Ishikawa (cell line): ENCODE measurements around the gene ABLIM2.

Experiments
- CEBPB ChIP-seq: IDR thresholded peaks from 2 replicates; pipeline ENCODE4 v1.6.1; 2012
- CREB1 ChIP-seq: IDR thresholded peaks from 2 replicates; pipeline ENCODE4 v1.6.1; 2012; ENCODE audit warnings: low read depth
- EGR1 ChIP-seq: IDR thresholded peaks from 2 replicates; pipeline ENCODE4 v1.6.1; 2012
- EP300 ChIP-seq: IDR thresholded peaks from 2 replicates; pipeline ENCODE4 v1.6.1; 2012; ENCODE audit warnings: borderline replicate concordance
- FOXM1 ChIP-seq: IDR thresholded peaks from 2 replicates; pipeline ENCODE4 v1.6.1; 2012; ENCODE audit warnings: low read depth, borderline replicate concordance
- MAX ChIP-seq: IDR thresholded peaks from 2 replicates; pipeline ENCODE4 v1.6.1; 2012
- NFIC ChIP-seq: IDR thresholded peaks from 2 replicates; pipeline ENCODE4 v1.6.1; 2012
- RAD21 ChIP-seq: IDR thresholded peaks from 2 replicates; pipeline ENCODE4 v1.6.1; 2012; ENCODE audit warnings: low read depth
- REST ChIP-seq: IDR thresholded peaks from 2 replicates; pipeline ENCODE4 v1.6.1; 2012; ENCODE audit warnings: low read depth, mild to moderate bottlenecking
- TAF1 ChIP-seq: IDR thresholded peaks from 2 replicates; pipeline ENCODE4 v1.6.1; 2012; ENCODE audit warnings: low read depth, mild to moderate bottlenecking
- TCF12 ChIP-seq: IDR thresholded peaks from 2 replicates; pipeline ENCODE4 v1.6.1; 2012; ENCODE audit warnings: low read depth
- TEAD4 ChIP-seq: IDR thresholded peaks from 2 replicates; pipeline ENCODE4 v1.6.1; 2012
- USF1 ChIP-seq: IDR thresholded peaks from 2 replicates; pipeline ENCODE4 v1.6.1; 2012
- YY1 ChIP-seq: IDR thresholded peaks from 2 replicates; pipeline ENCODE4 v1.6.1; 2012; ENCODE audit warnings: low read depth
- ZBTB7A ChIP-seq: IDR thresholded peaks from 2 replicates; pipeline ENCODE4 v1.6.1; 2012; ENCODE audit warnings: low read depth

ABLIM2 gene

GRCh38 chr4:8032381-8032780 lies 126.2 kb downstream of the ABLIM2 start:
- TF ChIP-seq NFIC (no peak), TCF12 (no peak), CEBPB (no peak), EGR1 (no peak), USF1 (no peak), ZBTB7A (no peak), TAF1 (no peak), MAX (no peak), REST (no peak), RAD21 (no peak), CREB1 (no peak), EP300 (no peak), YY1 (no peak), FOXM1 (no peak), TEAD4 (no peak)

GRCh38 chr4:8030121-8030781 lies 128.4 kb downstream of the ABLIM2 start:
- TF ChIP-seq TEAD4 = no peak
- TF ChIP-seq YY1 = no peak
- no peak for TF ChIP-seq RAD21
- TF ChIP-seq NFIC = no peak
- TF ChIP-seq EP300 = no peak
- TF ChIP-seq TCF12 = no peak
- no peak for TF ChIP-seq TAF1

- TF ChIP-seq NFIC = no peak
- no peak for TF ChIP-seq USF1
- no peak for TF ChIP-seq CEBPB
- no peak for TF ChIP-seq TAF1
- no peak for TF ChIP-seq EGR1
- no peak for TF ChIP-seq CREB1
- no peak for TF ChIP-seq YY1
- no peak for TF ChIP-seq ZBTB7A
- no peak for TF ChIP-seq FOXM1
- TF ChIP-seq TEAD4 = no peak
- no peak for TF ChIP-seq REST
- TF ChIP-seq RAD21 = no peak
- TF ChIP-seq MAX = no peak
- TF ChIP-seq EP300 = no peak
These were observed 128.9 kb downstream of the ABLIM2 start for GRCh38 chr4:8029689-8030088.

GRCh38 chr4:8028884-8029568 lies 129.6 kb downstream of the ABLIM2 start:
- TF ChIP-seq NFIC (no peak), FOXM1 (no peak), EP300 (no peak), TCF12 (no peak)

GRCh38 chr4:8028368-8028767 lies 130.2 kb downstream of the ABLIM2 start:
- TF ChIP-seq YY1 = no peak
- no peak for TF ChIP-seq REST
- TF ChIP-seq CEBPB = no peak
- TF ChIP-seq RAD21 = no peak
- no peak for TF ChIP-seq EP300
- TF ChIP-seq FOXM1 = no peak
- no peak for TF ChIP-seq CREB1
- no peak for TF ChIP-seq TEAD4
- no peak for TF ChIP-seq USF1
